K562 (cell line): Measurements from ENCODE around the gene ROM1. TPM values are rescaled to one million over a fixed set of nuclear protein-coding genes. Genes with fewer than 3 reads are reported as not detected.
A peak's percentile ranks its signal among the peaks of the same experiment; 100 is the strongest.

Source experiments
- CCNT2 ChIP-seq: IDR thresholded peaks from 2 replicates; pipeline ENCODE4 v1.6.1; 2011; ENCODE audit warnings: borderline replicate concordance, low read depth, mild to moderate bottlenecking, moderate library complexity, mixed read lengths, low read length; ENCODE audit not compliant: insufficient read length; ENCODE audit errors: extremely low read depth
- CXXC5 ChIP-seq: fragments of 250-450 bp; sonication (Bioruptor Pico); IDR thresholded peaks from 2 replicates; pipeline ENCODE4 v1.8.0; 2022; ENCODE audit warnings: inconsistent platforms, mild to moderate bottlenecking, moderate library complexity
- HDAC1 ChIP-seq, 2 experiments: fragments of 450-650 bp; IDR thresholded peaks; 2 replicates each; pipeline ENCODE4 v1.6.1; 2016 to 2017; ENCODE audit warnings: inconsistent platforms in 1 of 2, mild to moderate bottlenecking in 1 of 2, moderate library complexity in 1 of 2
- KLF10 ChIP-seq: fragments of 250-450 bp; sonication (Bioruptor Pico); IDR thresholded peaks from 2 replicates; pipeline ENCODE4 v1.6.1; 2021; ENCODE audit warnings: matching md5 sums
- PRPF4 ChIP-seq: fragments of 200-400 bp; formaldehyde crosslinking; IDR thresholded peaks from one replicate; pipeline ENCODE4 v1.6.1; 2017; ENCODE audit warnings: low read length, low read depth, mild to moderate bottlenecking; ENCODE audit not compliant: insufficient read depth, poor library complexity, severe bottlenecking
- RCOR1 ChIP-seq, 2 experiments: IDR thresholded peaks; 2 replicates each; pipeline ENCODE4 v1.6.1; 2012; ENCODE audit warnings: low read depth in 2 of 2, low read length in 2 of 2, borderline replicate concordance in 1 of 2, improper control_type of control experiment in 1 of 2
- SMC3 ChIP-seq: conservative IDR thresholded peaks from 2 replicates; pipeline ENCODE4 v1.6.1; 2011; ENCODE audit warnings: low read depth, low read length, improper control_type of control experiment; ENCODE audit not compliant: insufficient read depth
- SRSF7 ChIP-seq: fragments of 200-400 bp; formaldehyde crosslinking; optimal IDR thresholded peaks from 2 replicates; pipeline ENCODE3; 2017; ENCODE audit warnings: mild to moderate bottlenecking, low read depth, low read length
- TEAD2 ChIP-seq: fragments of 450-650 bp; IDR thresholded peaks from 2 replicates; pipeline ENCODE4 v1.6.1; 2016; ENCODE audit warnings: missing genetic modification characterization, control low read depth, missing compliant biosample characterization
- TFAM ChIP-seq: fragments of 250-450 bp; sonication (Bioruptor Pico); conservative IDR thresholded peaks from 2 replicates; pipeline ENCODE4 v1.5.0; 2021; ENCODE audit warnings: mild to moderate bottlenecking, moderate library complexity
- THRAP3 ChIP-seq: fragments of 450-650 bp; IDR thresholded peaks from 2 replicates; pipeline ENCODE4 v1.6.1; 2016; ENCODE audit warnings: mild to moderate bottlenecking, inconsistent platforms, borderline replicate concordance
- ZNF699 ChIP-seq: fragments of 250-450 bp; sonication (Bioruptor Pico); IDR thresholded peaks from 2 replicates; pipeline ENCODE4 v1.8.0; 2021; ENCODE audit warnings: mild to moderate bottlenecking, moderate library complexity; ENCODE audit not compliant: insufficient replicate concordance
- ZNF77 ChIP-seq: fragments of 250-450 bp; sonication (Bioruptor Pico); IDR thresholded peaks from 2 replicates; pipeline ENCODE4 v1.5.0; 2020
- polyA plus RNA-seq, 8 experiments: library from polyadenylated mRNA; depleted of rRNA in 4 of 8; stranded (reverse) in 5 of 8; unstranded in 3 of 8; fragments of >200 nt; fragmentation: Nextera tagmentation in 2 of 8; fragmentation: Illumina TruSeq in 1 of 8; extraction: Ambion mirVana in 2 of 8; extraction: Trizol in 1 of 8; gene quantifications; 2 replicates each; pipeline versions ENCODE4 v1.2.1 to v1.2.3, GENCODE V29; 2011 to 2014; ENCODE audit warnings: inconsistent platforms in 1 of 8, missing spikeins in 1 of 8
- total RNA-seq, 7 experiments: library from RNA; depleted of rRNA in 6 of 7; stranded (reverse); fragments of >200 nt in 6 of 7; fragmentation: Illumina TruSeq in 2 of 7; extraction: Trizol in 2 of 7; gene quantifications; 2 replicates each; pipeline versions ENCODE4 v1.2.1 to v1.2.3, GENCODE V29; 2011 to 2021; ENCODE audit warnings: low replicate concordance in 1 of 7
- TF ChIP-seq, protein P1 (sequence below), 2 experiments: fragments of 450-650 bp; IDR thresholded peaks; 2 replicates each; pipeline ENCODE4 v1.6.1; 2016
- TF ChIP-seq, protein P2 (sequence below): fragments of 450-650 bp; formaldehyde crosslinking; IDR thresholded peaks from 2 replicates; pipeline ENCODE4 v1.4.0; 2020; ENCODE audit warnings: mild to moderate bottlenecking
- TF ChIP-seq, protein P3 (sequence below): fragments of 450-650 bp; IDR thresholded peaks from 2 replicates; pipeline ENCODE4 v1.6.1; 2016; ENCODE audit warnings: mild to moderate bottlenecking
- TF ChIP-seq, protein P4 (sequence below): sonication (generic); formaldehyde crosslinking; IDR thresholded peaks from 2 replicates; pipeline ENCODE4 v1.8.1; 2023; ENCODE audit warnings: mild to moderate bottlenecking, missing genetic modification reagents
- TF ChIP-seq, protein P5 (sequence below), 2 experiments: fragments of 450-650 bp; conservative IDR thresholded peaks; 2 replicates each; pipeline ENCODE4 v1.6.1; 2017; ENCODE audit warnings: mild to moderate bottlenecking in 2 of 2, moderate library complexity in 2 of 2

The ROM1 gene
- total and polyA plus RNA-seq, 9 of the 15 experiments (the other 6 are each of a cell fraction or from before 2014, with no cell fraction given) = 0.75 to 4.0 (median 2.6) TPM

DNA sequence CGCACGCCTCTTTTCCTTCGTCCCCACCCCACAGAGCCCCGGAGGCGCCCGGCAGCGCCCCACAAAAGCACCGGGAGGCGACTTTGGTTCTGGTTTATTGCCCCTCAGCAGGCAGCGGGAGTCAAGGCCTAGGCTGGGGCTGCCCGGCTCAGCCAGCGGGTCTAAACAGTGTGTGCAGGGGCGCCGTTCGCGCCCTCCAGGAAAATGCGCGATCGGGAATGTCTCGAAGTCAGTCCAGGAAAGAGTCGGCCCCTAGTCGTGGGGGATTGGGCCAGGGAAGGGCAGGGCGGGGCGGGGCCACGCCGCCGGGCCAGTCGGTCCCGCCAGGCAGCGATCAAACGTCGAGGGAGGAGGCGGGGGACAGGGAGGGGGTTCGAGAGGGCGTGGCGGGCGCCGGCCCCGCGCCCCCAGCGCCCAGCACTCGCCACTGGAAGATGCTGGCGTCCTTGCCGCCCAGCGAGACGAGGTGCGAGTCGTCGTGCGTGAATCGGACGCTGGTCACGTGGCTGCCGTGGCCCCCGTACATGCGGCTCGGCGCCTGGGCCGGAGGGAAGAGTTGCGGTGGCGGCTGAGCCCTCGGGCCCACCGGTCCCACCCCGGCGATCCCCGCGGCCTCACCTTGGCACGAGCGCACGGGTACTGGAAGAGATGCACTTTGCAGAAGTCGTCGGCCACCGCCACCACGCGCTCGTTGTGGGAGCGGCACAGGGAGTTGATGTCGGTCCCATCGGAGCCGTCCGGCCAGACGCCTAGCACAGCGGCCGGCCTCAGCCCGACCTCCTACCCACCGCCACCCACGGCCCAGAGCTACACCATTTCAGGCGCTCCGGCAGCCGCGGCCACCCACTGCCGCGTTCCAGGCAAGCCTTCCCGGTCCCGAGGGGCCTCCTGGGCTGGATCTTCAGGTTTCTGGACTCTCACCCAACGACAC lies 10.7 kb upstream of the ROM1 start (continued):
- no peak for TF ChIP-seq TFAM (CRISPR knock-in tag)
- TF ChIP-seq THRAP3 = no peak
- peak in 1 of 2 experiments; percentile 45; a peak in 1 of 4 replicates for TF ChIP-seq HDAC1 (IDR thresholded peaks at IDR 0.05)
- TF ChIP-seq, protein P1, sequence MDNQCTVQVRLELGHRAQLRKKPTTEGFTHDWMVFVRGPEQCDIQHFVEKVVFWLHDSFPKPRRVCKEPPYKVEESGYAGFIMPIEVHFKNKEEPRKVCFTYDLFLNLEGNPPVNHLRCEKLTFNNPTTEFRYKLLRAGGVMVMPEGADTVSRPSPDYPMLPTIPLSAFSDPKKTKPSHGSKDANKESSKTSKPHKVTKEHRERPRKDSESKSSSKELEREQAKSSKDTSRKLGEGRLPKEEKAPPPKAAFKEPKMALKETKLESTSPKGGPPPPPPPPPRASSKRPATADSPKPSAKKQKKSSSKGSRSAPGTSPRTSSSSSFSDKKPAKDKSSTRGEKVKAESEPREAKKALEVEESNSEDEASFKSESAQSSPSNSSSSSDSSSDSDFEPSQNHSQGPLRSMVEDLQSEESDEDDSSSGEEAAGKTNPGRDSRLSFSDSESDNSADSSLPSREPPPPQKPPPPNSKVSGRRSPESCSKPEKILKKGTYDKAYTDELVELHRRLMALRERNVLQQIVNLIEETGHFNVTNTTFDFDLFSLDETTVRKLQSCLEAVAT (IDR thresholded peaks at IDR 0.05) = peak in 1 of 2 experiments; percentile 74; a peak in 1 of 4 replicates
- TF ChIP-seq, protein P2, sequence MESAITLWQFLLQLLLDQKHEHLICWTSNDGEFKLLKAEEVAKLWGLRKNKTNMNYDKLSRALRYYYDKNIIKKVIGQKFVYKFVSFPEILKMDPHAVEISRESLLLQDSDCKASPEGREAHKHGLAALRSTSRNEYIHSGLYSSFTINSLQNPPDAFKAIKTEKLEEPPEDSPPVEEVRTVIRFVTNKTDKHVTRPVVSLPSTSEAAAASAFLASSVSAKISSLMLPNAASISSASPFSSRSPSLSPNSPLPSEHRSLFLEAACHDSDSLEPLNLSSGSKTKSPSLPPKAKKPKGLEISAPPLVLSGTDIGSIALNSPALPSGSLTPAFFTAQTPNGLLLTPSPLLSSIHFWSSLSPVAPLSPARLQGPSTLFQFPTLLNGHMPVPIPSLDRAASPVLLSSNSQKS (CRISPR knock-in tag) = no peak
- no peak for TF ChIP-seq PRPF4
- no peak for TF ChIP-seq SRSF7
- TF ChIP-seq, protein P3, sequence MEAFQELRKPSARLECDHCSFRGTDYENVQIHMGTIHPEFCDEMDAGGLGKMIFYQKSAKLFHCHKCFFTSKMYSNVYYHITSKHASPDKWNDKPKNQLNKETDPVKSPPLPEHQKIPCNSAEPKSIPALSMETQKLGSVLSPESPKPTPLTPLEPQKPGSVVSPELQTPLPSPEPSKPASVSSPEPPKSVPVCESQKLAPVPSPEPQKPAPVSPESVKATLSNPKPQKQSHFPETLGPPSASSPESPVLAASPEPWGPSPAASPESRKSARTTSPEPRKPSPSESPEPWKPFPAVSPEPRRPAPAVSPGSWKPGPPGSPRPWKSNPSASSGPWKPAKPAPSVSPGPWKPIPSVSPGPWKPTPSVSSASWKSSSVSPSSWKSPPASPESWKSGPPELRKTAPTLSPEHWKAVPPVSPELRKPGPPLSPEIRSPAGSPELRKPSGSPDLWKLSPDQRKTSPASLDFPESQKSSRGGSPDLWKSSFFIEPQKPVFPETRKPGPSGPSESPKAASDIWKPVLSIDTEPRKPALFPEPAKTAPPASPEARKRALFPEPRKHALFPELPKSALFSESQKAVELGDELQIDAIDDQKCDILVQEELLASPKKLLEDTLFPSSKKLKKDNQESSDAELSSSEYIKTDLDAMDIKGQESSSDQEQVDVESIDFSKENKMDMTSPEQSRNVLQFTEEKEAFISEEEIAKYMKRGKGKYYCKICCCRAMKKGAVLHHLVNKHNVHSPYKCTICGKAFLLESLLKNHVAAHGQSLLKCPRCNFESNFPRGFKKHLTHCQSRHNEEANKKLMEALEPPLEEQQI = no peak
- TF ChIP-seq RCOR1 (IDR thresholded peaks at IDR 0.05; ENCODE audit: borderline replicate concordance in 1 of 2, low read depth in 2 of 2, low read length in 2 of 2) = no peak
- no peak for TF ChIP-seq ZNF699
- TF ChIP-seq KLF10 (CRISPR knock-in tag) = no peak
- no peak for TF ChIP-seq SMC3
- TF ChIP-seq CCNT2 = no peak
- TF ChIP-seq, protein P4, sequence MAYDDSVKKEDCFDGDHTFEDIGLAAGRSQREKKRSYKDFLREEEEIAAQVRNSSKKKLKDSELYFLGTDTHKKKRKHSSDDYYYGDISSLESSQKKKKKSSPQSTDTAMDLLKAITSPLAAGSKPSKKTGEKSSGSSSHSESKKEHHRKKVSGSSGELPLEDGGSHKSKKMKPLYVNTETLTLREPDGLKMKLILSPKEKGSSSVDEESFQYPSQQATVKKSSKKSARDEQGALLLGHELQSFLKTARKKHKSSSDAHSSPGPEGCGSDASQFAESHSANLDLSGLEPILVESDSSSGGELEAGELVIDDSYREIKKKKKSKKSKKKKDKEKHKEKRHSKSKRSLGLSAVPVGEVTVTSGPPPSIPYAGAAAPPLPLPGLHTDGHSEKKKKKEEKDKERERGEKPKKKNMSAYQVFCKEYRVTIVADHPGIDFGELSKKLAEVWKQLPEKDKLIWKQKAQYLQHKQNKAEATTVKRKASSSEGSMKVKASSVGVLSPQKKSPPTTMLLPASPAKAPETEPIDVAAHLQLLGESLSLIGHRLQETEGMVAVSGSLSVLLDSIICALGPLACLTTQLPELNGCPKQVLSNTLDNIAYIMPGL (CRISPR knock-in tag) = no peak; the same call in 1 of the 2 replicates
- TF ChIP-seq TEAD2 (tag) = no peak
- TF ChIP-seq, protein P5, sequence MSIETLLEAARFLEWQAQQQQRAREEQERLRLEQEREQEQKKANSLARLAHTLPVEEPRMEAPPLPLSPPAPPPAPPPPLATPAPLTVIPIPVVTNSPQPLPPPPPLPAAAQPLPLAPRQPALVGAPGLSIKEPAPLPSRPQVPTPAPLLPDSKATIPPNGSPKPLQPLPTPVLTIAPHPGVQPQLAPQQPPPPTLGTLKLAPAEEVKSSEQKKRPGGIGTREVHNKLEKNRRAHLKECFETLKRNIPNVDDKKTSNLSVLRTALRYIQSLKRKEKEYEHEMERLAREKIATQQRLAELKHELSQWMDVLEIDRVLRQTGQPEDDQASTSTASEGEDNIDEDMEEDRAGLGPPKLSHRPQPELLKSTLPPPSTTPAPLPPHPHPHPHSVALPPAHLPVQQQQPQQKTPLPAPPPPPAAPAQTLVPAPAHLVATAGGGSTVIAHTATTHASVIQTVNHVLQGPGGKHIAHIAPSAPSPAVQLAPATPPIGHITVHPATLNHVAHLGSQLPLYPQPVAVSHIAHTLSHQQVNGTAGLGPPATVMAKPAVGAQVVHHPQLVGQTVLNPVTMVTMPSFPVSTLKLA (conservative IDR thresholded peaks at IDR 0.05) = peak in 1 of 2 experiments; percentile 61; a peak in 3 of 4 replicates
- no peak for TF ChIP-seq ZNF77 (CRISPR knock-in tag)
- TF ChIP-seq CXXC5 (CRISPR knock-in tag) = peak; percentile 77
